CD4-positive, alpha-beta T cell treated with Interferon gamma for 1 hour (primary cell): ENCODE measurements around the gene UBE2V1.
A peak's percentile ranks its signal among the peaks of the same experiment; 100 is the strongest.
"Not testable (repeated sequence)": the region's sequence is repeated elsewhere in the genome, so short reads cannot be mapped to it uniquely, and the experiment has no call there.

Experiments used
- DNase-seq: peaks from one replicate; pipeline ENCODE4 v3.0.0-alpha.2; 2020

The UBE2V1 gene

DNA sequence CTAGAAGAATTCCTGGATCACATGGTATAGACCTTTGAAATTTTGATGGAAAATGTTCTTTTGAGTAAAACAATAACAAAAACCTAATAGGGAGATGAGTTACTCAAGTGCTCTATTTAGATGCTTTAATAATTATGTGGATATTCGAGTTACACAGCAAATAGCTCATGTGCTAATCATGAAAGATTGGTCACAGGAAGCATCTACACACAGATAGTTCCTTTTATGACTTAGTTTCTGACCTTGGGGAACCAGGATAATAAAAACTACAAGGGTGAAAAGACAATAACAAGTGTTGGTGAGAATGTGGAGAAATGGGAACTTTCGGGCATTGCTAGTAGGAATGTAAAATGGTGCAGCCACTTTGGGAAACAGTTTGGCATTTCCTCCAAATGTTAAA is 19.7 kb downstream of the UBE2V1 start:
- DNase-seq, result no peak

- DNase-seq, result no peak
Measured at GRCh38 chr20:50092436-50092835, 20.5 kb downstream of the UBE2V1 start.

DNA sequence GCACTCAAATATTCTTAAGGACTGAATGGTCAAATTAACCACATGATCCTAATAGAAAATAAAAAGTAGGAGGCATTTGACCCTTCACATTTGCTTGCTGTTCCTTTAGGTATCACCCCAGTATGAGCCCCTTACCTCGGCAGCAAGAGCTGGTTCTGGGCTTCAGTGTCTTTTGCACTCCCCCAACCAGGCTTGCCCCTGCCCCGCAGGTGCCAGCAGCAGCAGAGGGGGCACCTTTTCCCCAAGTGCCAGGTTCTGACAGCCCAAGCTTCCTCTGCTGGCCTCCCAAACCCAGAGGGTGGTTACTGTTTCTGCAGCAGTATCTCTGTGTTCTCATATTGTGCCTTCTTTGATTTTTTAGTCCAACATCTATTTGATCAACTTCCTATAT is 23.2 kb downstream of the UBE2V1 start:
- no peak for DNase-seq

GRCh38 chr20:50089140-50089786 is 23.7 kb downstream of the UBE2V1 start:
- no peak for DNase-seq

GRCh38 chr20:50088022-50088421 is 24.9 kb downstream of the UBE2V1 start:
- DNase-seq, result no peak

DNA sequence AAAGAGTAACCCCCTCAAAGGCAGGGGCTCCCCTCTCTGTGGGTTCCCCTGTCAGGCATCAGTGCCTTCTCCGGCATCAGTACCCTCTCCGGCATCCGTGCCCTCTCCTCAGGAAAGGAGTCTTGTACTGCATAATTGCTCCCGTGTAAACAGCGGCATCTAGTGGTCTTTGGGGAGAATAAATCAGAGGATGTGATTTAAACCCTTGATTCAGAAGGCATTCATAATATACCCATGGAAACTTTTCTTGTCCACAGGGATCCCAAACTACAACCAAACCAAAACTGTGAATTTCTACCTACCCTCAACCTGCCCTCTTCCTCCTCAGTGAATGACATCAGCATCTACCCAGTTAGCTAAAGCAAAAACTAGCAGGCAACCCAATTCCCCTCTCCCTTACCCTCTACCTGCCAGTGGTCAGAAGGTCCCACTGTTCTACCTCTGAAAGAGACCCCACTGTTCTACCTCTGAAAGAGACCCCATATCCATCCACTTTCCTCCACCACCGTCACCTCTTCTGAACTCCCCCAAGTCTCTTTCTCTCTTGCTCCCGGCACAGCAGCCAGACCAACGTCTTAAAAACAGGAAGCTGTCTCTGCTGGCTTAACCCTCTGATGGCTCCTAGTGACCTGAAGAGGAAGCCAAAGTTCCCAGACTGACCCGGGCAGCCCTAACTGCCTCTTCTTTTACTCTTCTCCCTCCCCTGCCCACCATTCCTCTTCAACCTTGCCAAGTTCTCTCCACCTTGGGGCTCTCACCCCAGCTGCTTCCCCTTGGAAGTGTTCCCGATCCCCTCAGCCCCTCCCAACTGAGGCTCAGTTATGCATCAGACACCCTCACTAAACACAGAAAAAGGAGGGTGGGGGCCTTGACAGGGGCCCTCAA is 27.2 kb downstream of the UBE2V1 start:
- DNase-seq, result peak; percentile 41

- DNase-seq, result no peak
Measured at GRCh38 chr20:50085146-50085480, 27.8 kb downstream of the UBE2V1 start.

DNA sequence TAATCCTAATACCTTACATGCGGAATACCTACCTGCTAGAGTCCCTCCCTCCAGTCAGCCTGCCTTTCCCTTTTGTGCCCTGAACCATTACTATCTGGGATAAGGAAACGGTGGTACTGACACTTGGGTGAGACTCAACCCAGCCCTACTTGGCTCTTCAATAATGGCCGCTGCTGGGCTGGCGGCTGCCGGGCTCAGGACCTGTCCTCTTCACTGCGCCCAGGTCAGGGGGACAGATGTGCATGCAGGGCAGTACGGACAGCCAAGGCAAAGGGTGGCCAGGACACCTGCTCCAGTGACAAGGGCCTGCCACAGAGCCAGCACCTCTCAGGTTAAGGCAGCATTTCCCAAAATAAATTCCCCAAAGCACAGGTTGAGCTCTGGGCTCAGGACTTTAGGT is 29.9 kb downstream of the UBE2V1 start:
- DNase-seq, result no peak

GRCh38 chr20:50082056-50082455 is 30.9 kb downstream of the UBE2V1 start:
- not testable (repeated sequence) for DNase-seq

GRCh38 chr20:50077818-50078601 is 34.9 kb downstream of the UBE2V1 start:
- DNase-seq, result no peak

DNA sequence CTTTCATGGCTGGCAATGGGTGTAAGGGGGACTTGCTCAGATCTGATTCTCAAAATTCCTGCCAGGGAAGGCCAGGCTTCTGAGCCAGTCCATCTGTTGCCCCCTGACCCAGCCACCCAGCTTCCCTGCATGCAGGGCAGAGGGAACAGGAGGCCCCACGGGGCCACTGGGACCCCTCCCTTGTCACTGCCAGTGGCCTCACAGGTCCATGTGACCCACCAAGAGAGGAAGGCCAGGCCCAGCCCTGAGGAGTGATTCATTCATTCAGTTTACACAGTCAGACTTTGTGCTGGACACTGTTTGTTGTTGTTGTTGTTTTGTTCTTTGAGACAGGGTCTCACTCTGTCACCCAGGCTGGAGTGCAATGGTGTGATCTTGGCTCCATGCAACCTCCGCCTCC is 39.5 kb downstream of the UBE2V1 start:
- no peak for DNase-seq

GRCh38 chr20:50071039-50071888 is 41.7 kb downstream of the UBE2V1 start:
- DNase-seq, result peak; percentile 83

DNA sequence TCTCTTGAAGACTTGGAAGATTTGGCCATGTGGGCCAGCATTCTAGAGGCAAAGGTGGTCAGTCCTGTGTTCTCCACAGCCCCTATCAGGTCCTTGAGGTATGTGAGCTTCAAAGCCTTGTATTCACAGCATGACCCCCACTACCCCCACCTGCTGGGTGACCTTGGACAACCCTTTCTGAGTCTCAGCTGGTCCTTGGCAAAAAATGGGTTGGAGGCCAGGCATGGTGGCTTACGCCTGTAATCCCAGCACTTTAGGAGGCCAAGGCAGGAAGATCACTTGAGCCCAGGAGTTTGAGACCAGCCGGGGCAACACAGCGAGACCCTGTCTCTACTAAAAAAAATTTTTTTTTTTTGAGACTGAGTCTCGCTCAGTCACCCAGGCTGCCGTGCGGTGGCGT is 42.6 kb downstream of the UBE2V1 start:
- DNase-seq, result no peak

DNA sequence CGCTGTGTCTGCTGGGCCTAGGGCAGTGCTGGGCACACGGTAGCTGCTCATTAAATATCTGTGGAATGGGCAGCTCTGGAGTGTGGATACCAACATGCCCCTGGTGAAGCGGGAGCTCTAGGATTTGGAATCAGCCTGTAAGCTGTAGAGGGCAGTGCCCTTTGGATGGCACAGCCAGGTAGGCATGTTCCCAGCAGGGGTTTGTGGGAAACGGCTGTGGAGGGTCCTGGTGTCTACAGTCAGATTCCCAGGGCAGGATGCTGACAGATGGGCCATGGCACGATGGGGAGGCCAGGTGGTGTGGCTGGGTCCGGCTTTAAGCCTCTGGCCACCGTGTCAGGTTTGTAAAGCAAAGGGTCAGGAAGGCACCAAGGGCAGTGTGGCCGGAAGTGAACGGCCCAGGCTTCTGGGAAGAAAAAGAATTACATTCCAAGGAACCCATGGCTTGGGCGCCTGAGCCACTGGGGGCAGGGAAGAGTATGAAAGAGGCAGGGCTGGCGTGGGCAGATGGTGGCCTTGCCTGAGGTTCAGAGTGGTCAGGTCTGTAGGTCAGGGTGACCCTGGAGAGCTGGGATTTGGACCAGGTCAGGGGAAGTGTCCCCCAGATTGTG is 44.8 kb downstream of the UBE2V1 start:
- no peak for DNase-seq

DNA sequence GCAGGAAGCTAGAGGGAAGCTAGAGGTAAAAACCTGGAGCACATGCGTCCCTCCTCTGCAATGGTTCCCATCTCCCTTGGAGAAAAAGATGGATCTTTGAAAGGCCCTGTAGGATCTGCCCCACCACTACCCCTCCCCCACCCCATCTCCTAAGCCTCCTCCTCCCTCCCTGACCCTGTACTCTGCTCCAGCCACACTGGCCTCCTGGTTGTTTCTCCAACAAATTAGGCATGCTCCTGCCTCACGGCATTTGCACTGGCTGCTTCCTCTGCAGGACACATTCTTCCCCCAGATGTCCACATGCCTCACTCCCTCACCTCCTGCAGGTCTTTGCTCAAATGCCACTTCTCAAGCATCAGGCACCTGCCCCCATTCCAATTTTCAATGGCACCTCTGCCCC is 45.5 kb downstream of the UBE2V1 start:
- DNase-seq, result no peak

DNA sequence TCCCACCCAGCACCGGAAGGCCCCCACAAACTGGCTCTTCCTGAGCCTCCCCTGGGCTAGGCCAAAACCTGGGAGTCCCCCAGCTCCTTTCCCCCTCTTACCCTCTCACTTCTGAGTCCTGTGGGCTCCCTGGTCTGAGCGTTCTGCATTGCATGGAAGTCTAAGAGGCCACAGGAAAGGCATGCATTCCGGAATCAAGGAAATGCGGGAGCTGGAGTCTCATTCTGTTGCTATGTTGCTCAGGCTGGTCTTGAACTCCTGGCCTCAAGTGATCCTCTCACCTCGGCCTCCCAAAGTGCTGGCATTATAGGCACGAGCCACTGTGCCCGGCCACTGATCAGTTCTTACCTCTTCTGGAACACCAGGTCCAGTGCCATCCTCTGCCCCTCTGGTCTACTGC is 45.9 kb downstream of the UBE2V1 start:
- DNase-seq, result no peak

DNA sequence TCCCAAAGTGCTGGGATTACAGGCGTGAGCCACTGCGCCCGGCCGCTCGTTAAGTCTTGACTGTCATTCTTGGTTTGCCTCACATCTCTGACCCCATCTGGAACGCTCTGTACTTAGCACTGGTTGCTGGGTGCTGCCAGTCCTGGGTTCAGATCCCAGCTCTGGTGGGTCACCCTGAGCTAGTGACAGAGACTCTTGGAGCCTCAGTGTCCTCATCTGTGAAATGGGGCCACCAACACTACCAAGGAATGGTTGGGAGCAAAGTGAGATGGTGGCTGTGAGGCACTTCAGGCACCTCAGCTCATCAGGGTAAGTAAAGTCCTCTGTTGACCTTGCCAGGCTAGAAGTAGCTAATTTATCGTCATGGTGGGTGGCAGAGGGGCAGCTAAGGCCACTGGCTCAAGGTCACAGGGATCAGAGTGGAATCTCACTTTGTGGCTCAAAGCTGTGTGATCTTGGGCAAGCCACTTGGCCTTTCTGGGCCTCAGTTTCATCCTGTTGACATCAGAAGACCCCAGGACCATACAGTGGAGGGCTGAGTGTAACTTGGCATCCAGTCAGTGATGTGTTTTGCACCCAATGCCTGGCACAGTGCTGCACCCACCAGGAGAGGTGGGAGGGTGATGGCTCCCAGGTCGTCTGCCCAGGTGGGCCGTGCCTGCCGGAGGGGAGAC is 46.7 kb downstream of the UBE2V1 start:
- DNase-seq, result no peak

GRCh38 chr20:50065325-50065615 is 47.7 kb downstream of the UBE2V1 start:
- no peak for DNase-seq

- DNase-seq, result not testable (repeated sequence)
Measured at GRCh38 chr20:50063763-50064162, 49.2 kb downstream of the UBE2V1 start.

DNA sequence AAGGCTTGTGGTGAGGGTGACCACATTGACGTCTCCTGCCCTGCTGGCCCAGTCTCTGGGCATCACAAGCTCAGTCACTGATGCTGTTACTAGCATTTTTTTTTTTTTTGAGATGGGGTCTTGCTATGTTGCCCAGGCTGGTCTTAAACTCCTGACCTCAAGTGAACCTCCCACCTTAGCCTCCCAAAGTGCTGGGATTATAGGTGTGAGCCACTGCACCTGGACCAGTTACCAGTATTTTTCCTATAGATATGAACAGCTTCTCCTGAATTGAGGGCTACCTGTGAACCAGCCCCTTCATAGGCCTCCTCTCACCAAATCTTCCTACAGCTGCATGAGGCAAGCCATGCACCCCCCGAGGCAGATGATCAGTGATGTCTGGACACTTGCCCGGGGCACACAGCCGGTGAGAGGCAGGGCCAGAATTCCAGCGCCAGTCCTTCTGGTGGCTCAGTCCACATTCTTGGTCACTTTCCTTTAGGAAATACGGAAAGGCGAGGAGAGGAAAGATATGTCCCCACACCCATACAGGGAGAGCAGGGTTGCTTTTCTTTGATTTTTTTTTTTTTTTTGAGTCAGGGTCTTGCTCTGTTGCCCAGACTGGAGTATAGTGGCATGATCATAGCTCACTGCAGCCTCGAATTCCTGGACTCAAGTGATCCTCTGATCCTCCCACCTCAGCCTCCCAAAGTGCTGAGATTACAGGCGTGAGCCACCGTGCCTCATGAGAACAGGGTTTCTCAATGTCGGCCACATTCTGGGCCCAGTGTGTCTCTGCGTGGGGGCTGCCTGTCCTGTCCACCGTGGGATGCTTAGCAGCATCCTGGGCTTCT is 50.7 kb downstream of the UBE2V1 start:
- DNase-seq, result no peak
